Mesenchymal stem cell (in vitro differentiated cells and primary cell): ENCODE data around the gene NAGS.
"Not testable (repeated sequence)": the region's sequence is repeated elsewhere in the genome, so short reads cannot be mapped to it uniquely, and the experiment has no call there.

Experiments
- DNase-seq: peaks from one replicate; pipeline ENCODE4 v3.0.0-alpha.2; 2013
- H2AFZ ChIP-seq: one replicate; pipeline ENCODE4 v1.6.1; 2013; ENCODE audit warnings: low read depth, mild to moderate bottlenecking, control low read depth, inconsistent platforms, low read length, moderate library complexity
- H2AK5ac ChIP-seq: 2 replicates; pipeline ENCODE4 v1.6.1; 2013; ENCODE audit warnings: low read length, moderate library complexity, mild to moderate bottlenecking, inconsistent platforms; ENCODE audit not compliant: severe bottlenecking
- H2BK120ac ChIP-seq: one replicate; pipeline ENCODE4 v1.6.1; 2013; ENCODE audit warnings: low read depth, mild to moderate bottlenecking, inconsistent platforms, low read length, moderate library complexity
- H2BK12ac ChIP-seq, 2 experiments: one replicate each; pipeline ENCODE4 v1.6.1; 2013; ENCODE audit warnings: inconsistent platforms in 2 of 2, low read length in 2 of 2, mild to moderate bottlenecking in 2 of 2, moderate library complexity in 2 of 2, control low read depth in 1 of 2
- H2BK15ac ChIP-seq: one replicate; pipeline ENCODE4 v1.6.1; 2013; ENCODE audit warnings: mild to moderate bottlenecking, low read depth, inconsistent platforms; ENCODE audit not compliant: poor library complexity, severe bottlenecking
- H2BK5ac ChIP-seq: 2 replicates; pipeline ENCODE4 v1.6.1; 2013; ENCODE audit warnings: low read depth, mild to moderate bottlenecking, low read length, control low read depth, inconsistent platforms; ENCODE audit not compliant: poor library complexity, severe bottlenecking
- H3K14ac ChIP-seq, 2 experiments: one replicate each; pipeline ENCODE4 v1.6.1; 2013; ENCODE audit warnings: inconsistent platforms in 2 of 2, low read length in 2 of 2, control low read depth in 1 of 2, mild to moderate bottlenecking in 1 of 2, moderate library complexity in 1 of 2
- H3K18ac ChIP-seq, 2 experiments: one replicate each; pipeline ENCODE4 v1.6.1; 2013; ENCODE audit warnings: inconsistent platforms in 2 of 2, low read length in 2 of 2, control low read depth in 1 of 2, low read depth in 1 of 2, mild to moderate bottlenecking in 1 of 2
- H3K23ac ChIP-seq, 2 experiments: one replicate each; pipeline ENCODE4 v1.6.1; 2013; ENCODE audit warnings: inconsistent platforms in 2 of 2, low read length in 2 of 2, mild to moderate bottlenecking in 2 of 2, moderate library complexity in 2 of 2, control low read depth in 1 of 2
- H3K27ac ChIP-seq: 2 replicates; pipeline ENCODE4 v1.5.1; 2013; ENCODE audit warnings: mild to moderate bottlenecking, moderate library complexity, low read length, control low read depth, inconsistent platforms; ENCODE audit not compliant: poor library complexity, severe bottlenecking
- H3K27me3 ChIP-seq, 2 experiments: 2 replicates each; pipeline versions ENCODE4 v1.6.1 to v1.7.0; 2013; ENCODE audit warnings: low read length in 2 of 2, mild to moderate bottlenecking in 2 of 2, moderate library complexity in 2 of 2, control low read depth in 1 of 2, inconsistent platforms in 1 of 2; ENCODE audit not compliant: control insufficient read depth in 1 of 2, insufficient read depth in 1 of 2
- H3K36me3 ChIP-seq, 2 experiments: 2 replicates each; pipeline versions ENCODE4 v1.6.1 to v1.7.0; 2013; ENCODE audit warnings: low read length in 2 of 2, control low read depth in 1 of 2, inconsistent platforms in 1 of 2, low read depth in 1 of 2, mild to moderate bottlenecking in 1 of 2; ENCODE audit not compliant: insufficient read depth in 2 of 2, control insufficient read depth in 1 of 2
- H3K4ac ChIP-seq, 2 experiments: one replicate each; pipeline ENCODE4 v1.6.1; 2013; ENCODE audit warnings: inconsistent platforms in 2 of 2, low read length in 2 of 2, mild to moderate bottlenecking in 2 of 2, moderate library complexity in 2 of 2, control low read depth in 1 of 2, low read depth in 1 of 2
- H3K4me1 ChIP-seq: 2 replicates; pipeline ENCODE4 v1.6.1; 2013; ENCODE audit warnings: low read depth, low read length, control low read depth; ENCODE audit not compliant: control insufficient read depth, insufficient read depth
- H3K4me2 ChIP-seq: 2 replicates; pipeline ENCODE4 v1.6.1; 2013; ENCODE audit warnings: low read length, mild to moderate bottlenecking, inconsistent platforms; ENCODE audit not compliant: poor library complexity, severe bottlenecking
- H3K4me3 ChIP-seq, 2 experiments: 2 replicates each; pipeline versions ENCODE4 v1.5.1 to v1.7.0; 2013; ENCODE audit warnings: low read length in 2 of 2, mild to moderate bottlenecking in 2 of 2, control low read depth in 1 of 2, low read depth in 1 of 2; ENCODE audit not compliant: insufficient read depth in 1 of 2
- H3K79me1 ChIP-seq: replicated peaks from 2 replicates; pipeline ENCODE4 v1.6.1; 2013; ENCODE audit warnings: mild to moderate bottlenecking, control low read depth, low read length, inconsistent platforms; ENCODE audit not compliant: poor library complexity, severe bottlenecking
- H3K9ac ChIP-seq: 2 replicates; pipeline ENCODE4 v1.7.0; 2013; ENCODE audit warnings: mild to moderate bottlenecking, low read length, moderate library complexity
- H3K9me3 ChIP-seq: 2 replicates; pipeline ENCODE4 v1.7.0; 2013; ENCODE audit warnings: mild to moderate bottlenecking, low read length; ENCODE audit not compliant: control insufficient read depth
- H4K8ac ChIP-seq: one replicate; pipeline ENCODE4 v1.6.1; 2013; ENCODE audit warnings: inconsistent platforms, mild to moderate bottlenecking, low read length, moderate library complexity
- H4K91ac ChIP-seq: one replicate; pipeline ENCODE4 v1.6.1; 2013; ENCODE audit warnings: mild to moderate bottlenecking, low read length, inconsistent platforms
- WGBS: methylation state at CpG from one replicate; pipeline ENCODE4 v1.1.7; 2013; ENCODE audit warnings: mixed read lengths; 5-methylcytosine and 5-hydroxymethylcytosine counted together

Gene NAGS

DNA sequence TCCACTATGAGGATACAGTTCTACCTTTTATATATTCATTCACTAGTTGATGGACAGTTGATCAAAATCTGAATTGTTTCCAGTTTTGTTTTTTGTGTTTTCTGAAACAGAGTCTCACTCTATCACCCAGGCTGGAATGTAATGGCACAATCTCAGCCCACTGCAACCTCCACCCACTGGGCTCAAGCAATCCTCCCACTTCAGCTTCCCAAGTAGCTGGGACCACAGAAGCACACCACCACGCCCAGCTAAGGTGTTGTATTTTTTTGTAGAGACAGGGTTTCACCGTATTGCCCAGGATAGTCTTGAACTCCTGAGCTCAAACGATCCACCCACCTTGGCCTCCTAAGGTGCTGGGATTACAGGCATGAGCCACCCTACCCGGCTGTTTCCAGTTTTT, 41.1 kb downstream of the NAGS start:
- no peak overlapping the region for H2BK15ac ChIP-seq
- H3K4me1 ChIP-seq, result peaks cover 3% of the 10 kb centered on the region
- H3K79me1 ChIP-seq, result peaks cover 10% of the 10 kb centered on the region
- H2AK5ac ChIP-seq, result no peak overlapping the region
- peaks cover 27 to 37% of the 10 kb centered on the region in 2 experiments for H3K36me3 ChIP-seq
- WGBS, result 98% methylated on average over 3 of the region's 4 CpGs
- H3K4me2 ChIP-seq, result no peak overlapping the region
- H3K4me3 ChIP-seq, result no peak overlapping the region
- DNase-seq, result no peak
- no peak overlapping the region for H3K14ac ChIP-seq
- no peak overlapping the region for H4K91ac ChIP-seq
- no peaks in the 10 kb centered on the region for H3K27me3 ChIP-seq
- H2AFZ ChIP-seq, result no peak overlapping the region
- no peak overlapping the region for H3K23ac ChIP-seq
- H2BK12ac ChIP-seq, result no peak overlapping the region
- no peak overlapping the region for H2BK120ac ChIP-seq
- H3K4ac ChIP-seq, result no peak overlapping the region
- H3K18ac ChIP-seq, result no peak overlapping the region
- no peak overlapping the region for H4K8ac ChIP-seq
- no peak overlapping the region for H2BK5ac ChIP-seq
- H3K9ac ChIP-seq, result no peak overlapping the region
- no peaks in the 10 kb centered on the region for H3K9me3 ChIP-seq
- no peak overlapping the region for H3K27ac ChIP-seq

DNA sequence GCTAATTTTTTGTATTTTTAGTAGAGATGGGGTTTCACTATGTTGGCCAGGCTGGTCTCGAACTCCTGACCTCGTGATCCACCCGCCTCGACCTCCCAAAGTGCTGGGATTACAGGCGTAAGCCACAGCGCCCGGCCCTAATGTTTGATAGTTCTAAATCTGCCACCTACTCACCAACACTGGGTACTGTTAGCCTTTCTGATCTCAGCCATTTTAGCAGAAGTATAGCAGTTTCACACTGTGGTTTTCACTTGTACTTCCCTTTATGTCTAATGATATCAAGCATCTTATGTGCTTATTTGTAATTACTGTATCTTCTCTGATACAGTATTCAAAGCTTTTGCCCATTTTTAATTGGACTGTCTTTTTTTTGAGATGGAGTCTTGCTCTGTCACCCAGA, 42.5 kb downstream of the NAGS start:
- H3K4me1 ChIP-seq, H3K4me2 ChIP-seq, H2BK15ac ChIP-seq, H3K4ac ChIP-seq, H2BK120ac ChIP-seq, H3K4me3 ChIP-seq, DNase-seq, H4K91ac ChIP-seq, H3K23ac ChIP-seq, H3K27me3 ChIP-seq, H2BK5ac ChIP-seq, H2BK12ac ChIP-seq, H3K9ac ChIP-seq, H3K9me3 ChIP-seq, H3K27ac ChIP-seq, H2AFZ ChIP-seq, H2AK5ac ChIP-seq, H3K14ac ChIP-seq, H3K18ac ChIP-seq, H4K8ac ChIP-seq: not testable (repeated sequence)
- H3K36me3 ChIP-seq, result peaks cover 40 to 51% of the 10 kb centered on the region in 2 experiments
- peaks cover 14% of the 10 kb centered on the region for H3K79me1 ChIP-seq
- over 99% methylated on average over 7 of the region's 7 CpGs for whole genome bisulfite sequencing

DNA sequence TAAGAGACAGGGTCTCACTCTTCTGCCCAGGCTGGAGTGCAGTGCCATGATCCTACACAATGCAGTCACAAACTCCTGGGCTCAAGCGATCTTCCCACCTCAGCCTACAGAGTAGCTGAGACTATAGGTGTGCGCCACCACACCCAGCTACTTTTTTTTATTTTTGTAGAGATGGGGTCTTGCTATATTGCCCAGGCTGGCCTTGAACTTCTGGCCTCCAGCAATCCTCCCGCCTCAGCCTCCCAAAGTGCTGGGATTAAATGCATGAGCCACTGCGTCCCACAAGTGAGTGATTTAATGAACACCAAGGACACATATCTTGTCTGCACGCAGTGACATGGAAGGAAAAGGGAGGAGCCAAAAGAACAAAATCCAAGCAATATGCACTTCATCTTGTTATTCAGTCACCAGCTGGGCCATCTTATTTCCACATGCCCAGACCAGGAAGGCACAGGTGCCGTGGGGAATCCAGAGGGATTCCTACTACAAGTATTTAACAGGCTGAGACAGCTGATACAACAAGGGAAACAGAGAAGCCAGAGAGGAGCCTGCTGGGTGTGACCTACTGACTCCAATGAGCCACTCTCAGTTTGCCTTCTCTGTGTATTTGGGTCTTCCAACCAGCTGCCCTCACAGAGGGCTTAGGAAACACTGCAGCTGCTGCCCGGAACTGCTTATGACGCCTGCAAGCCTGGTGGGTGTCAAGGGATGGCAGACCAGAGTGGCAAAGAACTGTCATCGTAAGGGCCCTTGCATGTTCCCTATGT, 45.1 kb downstream of the NAGS start:
- H3K9me3 ChIP-seq, result no peaks in the 10 kb centered on the region
- DNase-seq, result no peak
- H3K9ac ChIP-seq, result no peak overlapping the region

DNA sequence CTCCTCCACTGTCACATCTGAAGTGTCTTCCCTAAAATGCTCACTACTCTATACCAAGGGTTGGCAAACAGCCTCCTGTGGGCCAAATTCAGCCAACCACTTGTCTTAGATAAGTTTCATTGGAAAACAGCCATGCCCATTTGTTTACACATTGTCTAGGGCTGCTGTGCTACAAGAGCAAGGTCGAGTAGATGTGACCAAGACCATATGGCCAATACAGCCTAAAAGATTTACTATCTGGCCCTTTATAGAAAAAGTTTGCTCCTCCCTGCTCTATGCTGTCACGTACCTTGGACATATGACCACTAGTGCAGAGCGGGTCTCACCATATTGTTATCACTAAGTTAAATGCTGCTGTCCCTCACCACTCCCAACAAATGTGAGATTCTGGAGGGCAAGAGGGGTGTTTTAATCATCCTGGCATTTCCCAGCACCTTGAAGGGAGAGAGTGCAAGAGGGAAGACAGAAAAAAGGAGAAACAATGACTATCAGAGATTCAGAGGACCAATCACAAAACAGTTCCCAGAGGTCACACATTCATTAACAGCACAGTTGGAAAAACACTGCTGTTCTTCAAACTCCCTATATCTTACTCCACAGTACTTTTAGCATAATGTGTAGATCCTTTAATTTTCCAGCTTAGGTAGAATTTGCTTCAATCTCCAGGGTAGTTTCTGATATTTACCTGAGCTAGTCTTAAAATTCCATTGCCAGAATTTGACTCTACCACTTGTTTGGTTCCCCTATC, 48.9 kb downstream of the NAGS start:
- DNase-seq, result peak; percentile 45
- Histone ChIP-seq H2BK15ac (no peak overlapping the region), H3K79me1 (peaks cover 18% of the 10 kb centered on the region), H3K14ac (no peak overlapping the region), H3K4me1 (peaks cover 2% of the 10 kb centered on the region), H3K4ac (no peak overlapping the region), H3K4me3 (no peak overlapping the region), H4K91ac (no peak overlapping the region), H2BK12ac (no peak overlapping the region), H3K9ac (no peak overlapping the region), H2AK5ac (no peak overlapping the region), H3K27ac (no peak overlapping the region), H3K27me3 (no peaks in the 10 kb centered on the region), H4K8ac (no peak overlapping the region), H2BK120ac (no peak overlapping the region), H3K9me3 (no peaks in the 10 kb centered on the region), H2BK5ac (no peak overlapping the region), H3K36me3 (peaks cover 65 to 69% of the 10 kb centered on the region in 2 experiments), H3K4me2 (no peak overlapping the region), H3K18ac (no peak overlapping the region), H3K23ac (no peak overlapping the region), H2AFZ (no peak overlapping the region)
- 56% methylated on average over 3 of the region's 3 CpGs for WGBS

More for the DNA sequence above, 45.1 kb downstream of the NAGS start:
- H2BK12ac ChIP-seq, result no peak overlapping the region
- H2BK15ac ChIP-seq, result no peak overlapping the region
- H3K79me1 ChIP-seq, result peaks cover 19% of the 10 kb centered on the region
- no peak overlapping the region for H4K8ac ChIP-seq
- H3K4me2 ChIP-seq, result no peak overlapping the region
- H3K27ac ChIP-seq, result no peak overlapping the region
- H2BK5ac ChIP-seq, result no peak overlapping the region
- H3K18ac ChIP-seq, result no peak overlapping the region
- no peak overlapping the region for H3K14ac ChIP-seq
- H2AFZ ChIP-seq, result no peak overlapping the region
- peaks cover 59 to 75% of the 10 kb centered on the region in 2 experiments for H3K36me3 ChIP-seq
- no peak overlapping the region for H2BK120ac ChIP-seq
- no peak overlapping the region for H3K4ac ChIP-seq
- no peak overlapping the region for H3K23ac ChIP-seq
- no peak overlapping the region for H2AK5ac ChIP-seq
- no peaks in the 10 kb centered on the region for H3K4me1 ChIP-seq
- no peak overlapping the region for H4K91ac ChIP-seq
- no peaks in the 10 kb centered on the region for H3K27me3 ChIP-seq
- 94% methylated on average over 6 of the region's 9 CpGs for WGBS
- H3K4me3 ChIP-seq, result no peak overlapping the region
